Chondrocyte (in vitro differentiated cells): Measurements from ENCODE around the gene TRAPPC10. TPM values are rescaled to one million over a fixed set of nuclear protein-coding genes. Genes with fewer than 3 reads are reported as not detected.
A peak's percentile ranks its signal among the peaks of the same experiment; 100 is the strongest.

Experiments used
- DNase-seq: peaks from one replicate; pipeline ENCODE4 v3.0.0; 2021; ENCODE audit warnings: mixed read lengths, low spot score
- H3K27ac Mint-ChIP-seq: one replicate; pipeline ENCODE4 v1.8.0; 2021; ENCODE audit warnings: mild to moderate bottlenecking, moderate library complexity, mixed read lengths; ENCODE audit not compliant: unreplicated experiment
- H3K27me3 Mint-ChIP-seq: 2 replicates; pipeline ENCODE4 v1.8.0; 2021; ENCODE audit warnings: low read depth, mixed read lengths
- H3K36me3 Mint-ChIP-seq: 2 replicates; pipeline ENCODE4 v1.8.0; 2021; ENCODE audit warnings: low read depth, mixed read lengths
- H3K4me1 Mint-ChIP-seq: 2 replicates; pipeline ENCODE4 v1.8.0; 2021; ENCODE audit warnings: low read depth, mild to moderate bottlenecking, mixed read lengths
- H3K4me3 Mint-ChIP-seq: one replicate; pipeline ENCODE4 v1.8.0; 2021; ENCODE audit warnings: mild to moderate bottlenecking, moderate library complexity, mixed read lengths; ENCODE audit not compliant: unreplicated experiment
- H3K9me3 Mint-ChIP-seq: 2 replicates; pipeline ENCODE4 v1.8.0; 2021; ENCODE audit warnings: low read depth, mixed read lengths
- total RNA-seq: library from RNA; stranded (reverse); gene quantifications from 3 replicates; pipeline ENCODE4 v1.2.1, GENCODE V29; 2021
- TF ChIP-seq, protein P1 (sequence below): fragments of 200-600 bp; sonication (generic); IDR thresholded peaks from 2 replicates; pipeline ENCODE4 v1.5.0; 2021; ENCODE audit warnings: antibody characterized with exemption, mild to moderate bottlenecking, moderate library complexity

Gene TRAPPC10
- total RNA-seq, 1 donor from 2014 or later, result 31.0 TPM

DNA sequence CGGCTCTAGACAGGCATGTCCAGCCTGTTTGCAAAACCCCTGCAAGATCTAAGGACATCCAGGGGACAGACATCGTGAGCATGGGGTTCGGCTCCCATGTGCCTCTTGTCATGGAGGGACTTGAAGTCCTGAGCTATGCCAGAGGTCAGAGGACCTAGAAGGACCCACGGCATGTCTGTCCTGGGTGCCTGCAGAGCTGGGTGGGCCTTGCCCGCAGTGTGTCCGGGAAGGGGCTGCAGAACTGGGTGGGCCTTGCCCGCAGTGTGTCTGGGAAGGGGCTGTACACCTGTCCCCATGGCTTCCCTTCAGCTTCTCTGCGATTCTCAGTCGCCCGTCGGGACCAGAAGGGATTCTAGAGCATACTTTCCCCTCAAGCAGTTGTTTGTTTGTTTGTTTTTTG, 20.0 kb upstream of the TRAPPC10 start:
- H3K27ac Mint-ChIP-seq, result no peak overlapping the region
- no peaks in the 10 kb centered on the region for H3K27me3 Mint-ChIP-seq
- TF ChIP-seq, protein P1, sequence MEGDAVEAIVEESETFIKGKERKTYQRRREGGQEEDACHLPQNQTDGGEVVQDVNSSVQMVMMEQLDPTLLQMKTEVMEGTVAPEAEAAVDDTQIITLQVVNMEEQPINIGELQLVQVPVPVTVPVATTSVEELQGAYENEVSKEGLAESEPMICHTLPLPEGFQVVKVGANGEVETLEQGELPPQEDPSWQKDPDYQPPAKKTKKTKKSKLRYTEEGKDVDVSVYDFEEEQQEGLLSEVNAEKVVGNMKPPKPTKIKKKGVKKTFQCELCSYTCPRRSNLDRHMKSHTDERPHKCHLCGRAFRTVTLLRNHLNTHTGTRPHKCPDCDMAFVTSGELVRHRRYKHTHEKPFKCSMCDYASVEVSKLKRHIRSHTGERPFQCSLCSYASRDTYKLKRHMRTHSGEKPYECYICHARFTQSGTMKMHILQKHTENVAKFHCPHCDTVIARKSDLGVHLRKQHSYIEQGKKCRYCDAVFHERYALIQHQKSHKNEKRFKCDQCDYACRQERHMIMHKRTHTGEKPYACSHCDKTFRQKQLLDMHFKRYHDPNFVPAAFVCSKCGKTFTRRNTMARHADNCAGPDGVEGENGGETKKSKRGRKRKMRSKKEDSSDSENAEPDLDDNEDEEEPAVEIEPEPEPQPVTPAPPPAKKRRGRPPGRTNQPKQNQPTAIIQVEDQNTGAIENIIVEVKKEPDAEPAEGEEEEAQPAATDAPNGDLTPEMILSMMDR, result no peak
- H3K9me3 Mint-ChIP-seq, result peaks cover 3% of the 10 kb centered on the region
- DNase-seq, result peak; percentile 74
- no peak overlapping the region for H3K4me3 Mint-ChIP-seq
- peaks cover 3% of the 10 kb centered on the region for H3K4me1 Mint-ChIP-seq
- H3K36me3 Mint-ChIP-seq, result no peaks in the 10 kb centered on the region

DNA sequence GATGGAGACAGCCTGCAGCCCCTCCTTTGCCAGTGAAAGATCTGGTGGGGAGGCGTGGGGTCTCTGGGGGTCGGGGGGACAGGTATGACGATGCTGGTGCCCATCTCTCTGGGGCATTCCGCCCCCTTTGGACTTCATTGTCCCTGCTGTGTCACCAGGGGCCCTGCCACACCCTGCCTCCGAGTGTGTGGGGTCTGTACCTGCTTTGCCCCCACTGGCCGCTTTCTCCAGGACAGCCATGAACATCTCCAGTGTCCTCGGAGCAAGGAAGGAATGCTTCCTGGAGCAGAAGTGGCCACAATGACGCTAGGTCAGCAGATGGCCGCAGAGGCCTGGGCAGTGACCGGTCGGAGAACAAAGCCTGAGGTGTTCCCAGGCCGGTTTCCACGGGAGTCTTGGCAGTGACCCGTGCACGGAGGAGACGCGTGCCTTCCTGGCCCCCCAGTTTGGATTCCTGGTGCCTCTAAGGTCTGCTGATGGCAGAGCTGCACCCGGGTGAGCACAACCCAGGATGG, 18.6 kb upstream of the TRAPPC10 start:
- peaks cover 6% of the 10 kb centered on the region for H3K9me3 Mint-ChIP-seq
- H3K27ac Mint-ChIP-seq, result no peak overlapping the region
- H3K36me3 Mint-ChIP-seq, result no peaks in the 10 kb centered on the region
- no peaks in the 10 kb centered on the region for H3K27me3 Mint-ChIP-seq
- peak; percentile 68 for DNase-seq
- H3K4me1 Mint-ChIP-seq, result peaks cover 3% of the 10 kb centered on the region
- TF ChIP-seq, protein P1, result no peak
- no peak overlapping the region for H3K4me3 Mint-ChIP-seq

DNA sequence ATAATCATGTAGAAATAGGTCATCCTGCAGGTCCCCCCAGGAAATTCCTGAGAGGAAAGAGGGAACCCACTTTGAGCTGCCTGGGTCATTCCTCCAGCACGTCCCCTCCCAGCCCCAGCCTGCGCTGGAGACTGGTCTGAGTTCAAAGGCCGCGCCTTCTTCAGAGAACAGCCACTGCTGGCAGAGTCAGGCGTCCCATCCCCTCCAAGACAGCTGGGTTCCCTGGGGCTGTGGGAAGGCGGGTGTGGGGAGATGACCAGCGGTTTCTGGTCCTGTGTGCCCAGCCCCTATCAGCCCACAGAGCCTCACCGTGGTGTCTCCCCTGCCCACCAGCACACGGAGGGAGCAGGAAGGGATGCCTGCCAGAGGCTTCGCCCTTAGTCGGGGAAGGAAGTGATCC, 18.0 kb upstream of the TRAPPC10 start:
- Mint-ChIP-seq H3K27ac (no peak overlapping the region), H3K9me3 (peaks cover 6% of the 10 kb centered on the region), H3K4me1 (peaks cover 3% of the 10 kb centered on the region), H3K4me3 (no peak overlapping the region), H3K27me3 (no peaks in the 10 kb centered on the region), H3K36me3 (no peaks in the 10 kb centered on the region)
- TF ChIP-seq, protein P1, result no peak
- DNase-seq, result peak; percentile 83

DNA sequence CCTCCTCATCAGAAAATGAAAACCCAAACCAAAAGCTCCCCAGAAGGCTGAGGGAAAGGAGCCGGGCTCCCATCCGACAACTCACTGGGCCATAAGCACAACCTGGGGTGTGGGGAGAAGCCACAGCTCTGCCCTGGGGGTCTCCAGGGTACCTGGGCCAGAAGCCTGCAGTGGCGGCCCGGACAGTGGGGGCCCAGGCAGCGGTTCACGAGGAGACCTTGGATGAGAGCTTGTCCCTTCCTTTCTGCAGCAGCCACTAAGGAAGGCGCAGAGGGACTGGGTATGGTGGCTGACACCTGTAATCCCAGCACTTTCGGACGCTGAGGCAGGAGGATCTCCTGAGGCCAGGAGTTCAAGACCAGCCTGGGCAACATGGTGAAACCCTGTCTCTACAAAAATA, 17.5 kb upstream of the TRAPPC10 start:
- TF ChIP-seq, protein P1, result no peak
- H3K9me3 Mint-ChIP-seq, result peaks cover 6% of the 10 kb centered on the region
- H3K4me1 Mint-ChIP-seq, result peaks cover 3% of the 10 kb centered on the region
- H3K4me3 Mint-ChIP-seq, result no peak overlapping the region
- no peaks in the 10 kb centered on the region for H3K36me3 Mint-ChIP-seq
- peak; percentile 69 for DNase-seq
- no peaks in the 10 kb centered on the region for H3K27me3 Mint-ChIP-seq
- no peak overlapping the region for H3K27ac Mint-ChIP-seq

DNA sequence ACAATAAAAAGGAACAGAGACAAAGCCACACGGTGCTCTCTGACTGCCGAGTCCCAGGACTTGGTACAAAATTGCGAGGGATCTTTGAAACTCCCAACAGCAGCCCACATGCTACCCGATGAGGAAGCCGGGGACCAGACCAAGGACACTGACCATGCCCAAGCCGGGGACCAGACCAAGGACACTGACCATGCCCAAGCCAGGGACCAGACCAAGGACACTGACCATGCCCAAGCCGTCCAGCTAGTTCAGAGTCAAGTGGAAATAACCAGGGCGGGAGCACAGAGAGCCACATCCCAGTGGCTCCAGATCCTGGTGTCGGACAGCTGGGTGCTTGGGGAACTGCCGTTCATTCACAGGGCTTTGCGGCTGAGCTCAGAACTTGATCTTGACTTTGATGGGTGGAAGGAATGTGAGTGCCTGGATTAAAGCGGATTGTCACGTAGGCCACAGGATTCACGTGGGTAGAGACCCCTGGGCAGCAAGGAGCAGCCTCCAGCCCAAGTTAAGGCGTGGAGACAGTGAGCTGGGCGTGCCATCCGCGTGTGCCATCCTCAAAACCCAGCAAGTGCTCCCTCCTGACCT, 16.5 kb upstream of the TRAPPC10 start:
- peaks cover 6% of the 10 kb centered on the region for H3K9me3 Mint-ChIP-seq
- no peak overlapping the region for H3K4me3 Mint-ChIP-seq
- no peak overlapping the region for H3K27ac Mint-ChIP-seq
- peaks cover 3% of the 10 kb centered on the region for H3K4me1 Mint-ChIP-seq
- TF ChIP-seq, protein P1, result no peak
- no peaks in the 10 kb centered on the region for H3K36me3 Mint-ChIP-seq
- H3K27me3 Mint-ChIP-seq, result no peaks in the 10 kb centered on the region
- peak; percentile 67 for DNase-seq
